WTC11 (cell line): Measurements from ENCODE around the gene TIMP2. TPM values are rescaled to one million over a fixed set of nuclear protein-coding genes. Genes with fewer than 3 reads are reported as not detected.

Experiments
- ATAC-seq: fragments of 200-7000 bp; cut with Tn5 transposase; 2 replicates; pipeline ENCODE4 v1.10.0; 2021; ENCODE audit warnings: mild to moderate bottlenecking, moderate library complexity
- CTCF ChIA-PET: fragments of 300-600 bp; sonication (Branson Sonifier 250); formaldehyde crosslinking; loops from one replicate; lab custom pipeline; 2021; ENCODE audit warnings: antibody characterized with exemption; lab: Charles Lee
- POLR2A ChIA-PET: fragments of 350-600 bp; sonication (Branson Sonifier 250); formaldehyde crosslinking; loops from one replicate; lab custom pipeline; 2021; ENCODE audit warnings: antibody characterized with exemption; lab: Charles Lee
- DNase-seq: peaks from one replicate; pipeline ENCODE4 v3.0.0; 2021; ENCODE audit warnings: low spot score
- H3K27ac Mint-ChIP-seq: 2 replicates; pipeline ENCODE4 v1.8.0; 2021; ENCODE audit warnings: mixed read lengths
- H3K27me3 Mint-ChIP-seq: 2 replicates; pipeline ENCODE4 v1.8.0; 2021; ENCODE audit warnings: low read depth, mild to moderate bottlenecking, moderate library complexity, mixed read lengths
- H3K36me3 Mint-ChIP-seq: 2 replicates; pipeline ENCODE4 v1.8.0; 2021; ENCODE audit warnings: mixed read lengths
- H3K4me1 Mint-ChIP-seq: 2 replicates; pipeline ENCODE4 v1.8.0; 2022; ENCODE audit warnings: mixed read lengths
- H3K4me3 Mint-ChIP-seq: 2 replicates; pipeline ENCODE4 v1.8.0; 2021; ENCODE audit warnings: mild to moderate bottlenecking, moderate library complexity, mixed read lengths
- H3K9me3 Mint-ChIP-seq: 2 replicates; pipeline ENCODE4 v1.8.0; 2021; ENCODE audit warnings: mixed read lengths
- ATF3 ChIP-seq: sonication (generic); formaldehyde crosslinking; conservative IDR thresholded peaks from 2 replicates; pipeline ENCODE4 v1.8.1; 2022; ENCODE audit warnings: mild to moderate bottlenecking, missing genetic modification reagents
- CTCF ChIP-seq: fragments of 200-600 bp; IDR thresholded peaks from 2 replicates; pipeline ENCODE4 v1.8.0; 2022; ENCODE audit warnings: antibody characterized with exemption
- E2F5 ChIP-seq: sonication (generic); formaldehyde crosslinking; IDR thresholded peaks from 2 replicates; pipeline ENCODE4 v1.8.1; 2022; ENCODE audit warnings: mild to moderate bottlenecking, moderate library complexity, missing genetic modification reagents
- ELF4 ChIP-seq: sonication (generic); formaldehyde crosslinking; IDR thresholded peaks from 2 replicates; pipeline ENCODE4 v1.8.1; 2022; ENCODE audit warnings: low read depth, mild to moderate bottlenecking, moderate library complexity, missing genetic modification reagents
- EMX1 ChIP-seq: fragments of 250-450 bp; sonication (Bioruptor Pico); IDR thresholded peaks from 2 replicates; pipeline ENCODE4 v1.8.0; 2021; ENCODE audit warnings: mild to moderate bottlenecking
- ESRRA ChIP-seq: sonication (generic); formaldehyde crosslinking; IDR thresholded peaks from 2 replicates; pipeline ENCODE4 v1.8.1; 2022; ENCODE audit warnings: mild to moderate bottlenecking, missing genetic modification reagents, borderline replicate concordance
- FOXJ3 ChIP-seq: sonication (generic); formaldehyde crosslinking; IDR thresholded peaks from 2 replicates; pipeline ENCODE4 v1.9.0; 2021; ENCODE audit warnings: missing genetic modification reagents, mild to moderate bottlenecking, borderline replicate concordance
- FOXK1 ChIP-seq: sonication (generic); formaldehyde crosslinking; IDR thresholded peaks from 2 replicates; pipeline ENCODE4 v1.8.0; 2022; ENCODE audit warnings: mild to moderate bottlenecking, moderate library complexity, missing genetic modification reagents
- GABPB1 ChIP-seq: sonication (generic); formaldehyde crosslinking; IDR thresholded peaks from 2 replicates; pipeline ENCODE4 v1.8.1; 2023; ENCODE audit warnings: mild to moderate bottlenecking, missing genetic modification reagents
- GTF2I ChIP-seq: fragments of 250-450 bp; sonication (Bioruptor Pico); conservative IDR thresholded peaks from 2 replicates; pipeline ENCODE4 v1.4.0; 2021; ENCODE audit warnings: mild to moderate bottlenecking
- KAT7 ChIP-seq: sonication (generic); formaldehyde crosslinking; IDR thresholded peaks from 2 replicates; pipeline ENCODE4 v1.8.1; 2023; ENCODE audit warnings: missing genetic modification reagents, mild to moderate bottlenecking, borderline replicate concordance
- NR1H2 ChIP-seq: sonication (generic); formaldehyde crosslinking; IDR thresholded peaks from 2 replicates; pipeline ENCODE4 v1.9.0; 2021; ENCODE audit warnings: mild to moderate bottlenecking, moderate library complexity, missing genetic modification reagents
- PREB ChIP-seq: sonication (generic); formaldehyde crosslinking; IDR thresholded peaks from 2 replicates; pipeline ENCODE4 v1.8.1; 2022; ENCODE audit warnings: mild to moderate bottlenecking, missing genetic modification reagents, moderate library complexity, borderline replicate concordance
- SMAD3 ChIP-seq: sonication (generic); formaldehyde crosslinking; IDR thresholded peaks from 2 replicates; pipeline ENCODE4 v1.8.0; 2022; ENCODE audit warnings: missing genetic modification reagents, mild to moderate bottlenecking, borderline replicate concordance
- SP1 ChIP-seq: sonication (generic); formaldehyde crosslinking; conservative IDR thresholded peaks from 2 replicates; pipeline ENCODE4 v1.8.1; 2022; ENCODE audit warnings: missing genetic modification reagents
- USF1 ChIP-seq: sonication (generic); formaldehyde crosslinking; IDR thresholded peaks from 2 replicates; pipeline ENCODE4 v1.8.0; 2022; ENCODE audit warnings: mild to moderate bottlenecking, missing genetic modification reagents
- ZBTB21 ChIP-seq: sonication (generic); formaldehyde crosslinking; IDR thresholded peaks from 2 replicates; pipeline ENCODE4 v1.8.1; 2023; ENCODE audit warnings: mild to moderate bottlenecking, missing genetic modification reagents, borderline replicate concordance
- ZMAT4 ChIP-seq: fragments of 250-450 bp; sonication (Bioruptor Pico); IDR thresholded peaks from 2 replicates; pipeline ENCODE4 v1.9.0; 2021; ENCODE audit warnings: mild to moderate bottlenecking
- ZNF232 ChIP-seq: sonication (generic); formaldehyde crosslinking; IDR thresholded peaks from 2 replicates; pipeline ENCODE4 v1.8.0; 2022; ENCODE audit warnings: mild to moderate bottlenecking, missing genetic modification reagents
- ZNF263 ChIP-seq: sonication (generic); formaldehyde crosslinking; IDR thresholded peaks from 2 replicates; pipeline ENCODE4 v1.8.1; 2022; ENCODE audit warnings: low read depth, mild to moderate bottlenecking, moderate library complexity, missing genetic modification reagents
- ZNF396 ChIP-seq: fragments of 250-450 bp; sonication (Bioruptor Pico); IDR thresholded peaks from 2 replicates; pipeline ENCODE4 v1.8.0; 2021; ENCODE audit warnings: mild to moderate bottlenecking, moderate library complexity, borderline replicate concordance
- ZNF416 ChIP-seq: fragments of 250-450 bp; sonication (Bioruptor Pico); IDR thresholded peaks from 2 replicates; pipeline ENCODE4 v1.9.0; 2021; ENCODE audit warnings: mild to moderate bottlenecking, inconsistent platforms
- ZNF423 ChIP-seq: fragments of 250-450 bp; sonication (Bioruptor Pico); IDR thresholded peaks from 2 replicates; pipeline ENCODE4 v2.1.2; 2022; ENCODE audit warnings: mild to moderate bottlenecking, moderate library complexity
- total RNA-seq: library from RNA; stranded (reverse); gene quantifications from 3 replicates; pipeline ENCODE4 v1.2.3, GENCODE V29; 2021

TIMP2 gene
- total RNA-seq, 1 experiment from 2014 or later = 37.1 TPM

GRCh38 chr17:78854508-78854907 lies 70.7 kb downstream of the TIMP2 start:
- DNase-seq (no peak), ATAC-seq (no peak)
- Mint-ChIP-seq H3K27me3 (no peaks in the 10 kb centered on the region), H3K4me1 (peaks cover 2% of the 10 kb centered on the region; the same call in 1 of the 2 replicates), H3K36me3 (no peaks in the 10 kb centered on the region; the same call in 1 of the 2 replicates), H3K4me3 (no peak overlapping the region), H3K9me3 (no peaks in the 10 kb centered on the region), H3K27ac (no peak overlapping the region)
- TF ChIP-seq SMAD3 (CRISPR knock-in tag) (no peak), PREB (CRISPR knock-in tag) (no peak), ZMAT4 (CRISPR knock-in tag) (no peak), ELF4 (CRISPR knock-in tag) (no peak), FOXJ3 (no peak), SP1 (CRISPR knock-in tag) (no peak), NR1H2 (CRISPR knock-in tag) (no peak), ZBTB21 (CRISPR knock-in tag) (no peak), GTF2I (CRISPR knock-in tag) (no peak), USF1 (CRISPR knock-in tag) (no peak), CTCF (no peak)
- ChIA-PET CTCF (interaction anchor here (1.2 kb wide), 1 partner anchor 11 kb away, joined by 4 read pairs; no protein-coding TSS in a partner anchor), POLR2A (no interaction called here)

GRCh38 chr17:78853926-78854394 lies 71.2 kb downstream of the TIMP2 start:
- DNase-seq (no peak), ATAC-seq (no peak)
- Mint-ChIP-seq H3K4me1 (peaks cover 2% of the 10 kb centered on the region; the same call in 1 of the 2 replicates), H3K9me3 (no peaks in the 10 kb centered on the region), H3K27me3 (no peaks in the 10 kb centered on the region), H3K36me3 (no peaks in the 10 kb centered on the region; the same call in 1 of the 2 replicates), H3K27ac (no peak overlapping the region), H3K4me3 (no peak overlapping the region)
- ChIA-PET POLR2A (no interaction called here), CTCF (interaction anchor here (1.2 kb wide), 1 partner anchor 12 kb away, joined by 4 read pairs; no protein-coding TSS in a partner anchor)
- TF ChIP-seq ESRRA (CRISPR knock-in tag) (no peak), GABPB1 (CRISPR knock-in tag) (no peak), FOXK1 (CRISPR knock-in tag) (no peak), ATF3 (CRISPR knock-in tag) (no peak), E2F5 (CRISPR knock-in tag) (no peak), ZNF232 (CRISPR knock-in tag) (no peak)

GRCh38 chr17:78852709-78853121 lies 72.5 kb downstream of the TIMP2 start:
- ChIA-PET POLR2A (no interaction called here), CTCF (interaction anchor here (0.5 to 1.7 kb wide), 28 partner anchors 8 to 356 kb away, joined by 3 to 27 read pairs (median 4); partner anchors contain the start of genes LGALS3BP, TIMP2 and USP36)
- H3K4me3 Mint-ChIP-seq = no peak overlapping the region
- no peaks in the 10 kb centered on the region; the same call in 1 of the 2 replicates for H3K36me3 Mint-ChIP-seq
- DNase-seq (peak; percentile 52), ATAC-seq (peak; percentile 69)
- peak overlapping the region; percentile 3; the same call in 1 of the 2 replicates for H3K27ac Mint-ChIP-seq
- no peaks in the 10 kb centered on the region for H3K27me3 Mint-ChIP-seq
- no peaks in the 10 kb centered on the region for H3K9me3 Mint-ChIP-seq
- H3K4me1 Mint-ChIP-seq = peaks cover 2% of the 10 kb centered on the region; the same call in 1 of the 2 replicates
- TF ChIP-seq ZNF416 (CRISPR knock-in tag) (no peak), ZNF423 (CRISPR knock-in tag) (no peak), ZNF263 (no peak), KAT7 (CRISPR knock-in tag) (no peak), SP1 (CRISPR knock-in tag) (no peak), USF1 (CRISPR knock-in tag) (no peak), EMX1 (CRISPR knock-in tag) (no peak), ZNF396 (CRISPR knock-in tag) (no peak), ESRRA (CRISPR knock-in tag) (no peak)
